IMR-90 (cell line): Measurements from ENCODE around the gene CRABP1.

Experiments used
- BHLHE40 ChIP-seq: fragments of 150-350 bp; IDR thresholded peaks from 2 replicates; pipeline ENCODE4 v1.6.1; 2016; ENCODE audit warnings: mild to moderate bottlenecking, low read depth, low read length
- CEBPB ChIP-seq: IDR thresholded peaks from 2 replicates; pipeline ENCODE4 v1.6.1; 2012; ENCODE audit warnings: low read depth, low read length, improper control_type of control experiment
- CHD1 ChIP-seq: IDR thresholded peaks from 2 replicates; pipeline ENCODE4 v1.6.1; 2012; ENCODE audit warnings: low read depth, low read length, improper control_type of control experiment
- CTCF ChIP-seq: conservative IDR thresholded peaks from 2 replicates; pipeline ENCODE4 v1.5.1; 2012; ENCODE audit warnings: mild to moderate bottlenecking, low read depth, low read length, improper control_type of control experiment
- FOS ChIP-seq: fragments of 150-350 bp; IDR thresholded peaks from 2 replicates; pipeline ENCODE4 v1.6.1; 2016; ENCODE audit warnings: low read depth, low read length
- MAFK ChIP-seq: IDR thresholded peaks from 2 replicates; pipeline ENCODE4 v1.6.1; 2012; ENCODE audit warnings: low read depth, low read length, improper control_type of control experiment
- MAZ ChIP-seq: IDR thresholded peaks from 2 replicates; pipeline ENCODE4 v1.6.1; 2012; ENCODE audit warnings: low read depth, mild to moderate bottlenecking, low read length, improper control_type of control experiment, moderate library complexity, borderline replicate concordance
- POLR2A ChIP-seq: IDR thresholded peaks from 2 replicates; pipeline ENCODE4 v1.6.1; 2012; ENCODE audit warnings: mild to moderate bottlenecking, low read depth, low read length
- RAD21 ChIP-seq: IDR thresholded peaks from 2 replicates; pipeline ENCODE4 v1.6.1; 2012; ENCODE audit warnings: low read length, improper control_type of control experiment
- SMC3 ChIP-seq: fragments of 150-350 bp; IDR thresholded peaks from 2 replicates; pipeline ENCODE4 v1.6.1; 2016; ENCODE audit warnings: low read depth, mild to moderate bottlenecking, antibody characterized with exemption, low read length, moderate library complexity

- TF ChIP-seq CTCF, result no peak
- TF ChIP-seq FOS, result no peak
- no peak for TF ChIP-seq SMC3
- TF ChIP-seq CEBPB, result no peak
- no peak for TF ChIP-seq RAD21
- TF ChIP-seq POLR2A, result no peak
- no peak for TF ChIP-seq MAFK
- TF ChIP-seq CHD1, result no peak
- TF ChIP-seq BHLHE40, result no peak
- no peak for TF ChIP-seq MAZ
Measured at GRCh38 chr15:78389738-78390137, 49.6 kb downstream of the CRABP1 start.
